DOHH2 (cell line): ENCODE results near the gene HSD3B2.

Experiments
- CTCF ChIP-seq: fragments of 200-600 bp; sonication (generic); IDR thresholded peaks from one replicate; pipeline ENCODE4 v1.5.1; 2014; ENCODE audit warnings: antibody characterized with exemption, mild to moderate bottlenecking, low read depth, low read length; ENCODE audit not compliant: poor library complexity, severe bottlenecking
- EZH2phosphoT487 ChIP-seq: fragments of 200-600 bp; sonication (generic); IDR thresholded peaks from 2 replicates; pipeline ENCODE4 v1.6.1; 2017; ENCODE audit warnings: borderline replicate concordance, mild to moderate bottlenecking, antibody characterized with exemption, low read length, moderate library complexity, mixed read lengths

- TF ChIP-seq CTCF (no peak), EZH2phosphoT487 (no peak)
Observed at GRCh38 chr1:119471566-119471965, 56.6 kb downstream of the HSD3B2 start.
